HEK293 (cell line): Measurements from ENCODE around the gene GABBR2.

Experiments
- CTCF ChIA-PET: fragments of 350-600 bp; formaldehyde crosslinking; extraction: SDS; loops from one replicate; lab custom pipeline; 2021; ENCODE audit warnings: antibody characterized with exemption; lab: Yijun Ruan, JAX
- POLR2A ChIA-PET: fragments of 300-600 bp; formaldehyde crosslinking; extraction: SDS; loops from one replicate; lab custom pipeline; 2020; ENCODE audit warnings: antibody characterized with exemption, inconsistent platforms; lab: Yijun Ruan, JAX
- H3K27ac ChIP-seq: fragments of 200-500 bp; sonication (Bioruptor generic); 2 replicates; pipeline ENCODE4 v1.5.1; 2014; ENCODE audit warnings: low read depth, low read length, control low read depth, inconsistent platforms; ENCODE audit errors: extremely low read depth
- H3K36me3 ChIP-seq, 2 experiments: fragments of 200-500 bp in 1 of 2; sonication (Bioruptor generic) in 1 of 2; 1 replicate in 1 of 2; 2 replicates in 1 of 2; pipeline ENCODE4 v1.5.1; 2014 to 2017; ENCODE audit warnings: inconsistent platforms in 2 of 2, low read length in 2 of 2; ENCODE audit not compliant: control insufficient read depth in 2 of 2, insufficient read depth in 1 of 2
- H3K4me1 ChIP-seq: fragments of 200-500 bp; sonication (Bioruptor generic); 2 replicates; pipeline ENCODE4 v1.5.1; 2014; ENCODE audit warnings: mild to moderate bottlenecking, low read length, inconsistent platforms; ENCODE audit not compliant: control insufficient read depth, insufficient read depth
- H3K4me3 ChIP-seq: 2 replicates; pipeline ENCODE4 v1.5.1; 2011; ENCODE audit warnings: low read depth, mild to moderate bottlenecking, control low read depth, low read length, moderate library complexity
- H3K9me3 ChIP-seq: fragments of 200-500 bp; sonication (Bioruptor generic); 2 replicates; pipeline ENCODE4 v1.5.1; 2014; ENCODE audit warnings: low read depth, low read length, inconsistent platforms; ENCODE audit not compliant: control insufficient read depth, insufficient read depth
- HOXD13 ChIP-seq: sonication (generic); formaldehyde crosslinking; IDR thresholded peaks from 2 replicates; pipeline ENCODE4 v1.8.0; 2022; ENCODE audit warnings: missing genetic modification reagents, borderline replicate concordance
- MEIS1 ChIP-seq: sonication (generic); formaldehyde crosslinking; IDR thresholded peaks from 2 replicates; pipeline ENCODE4 v1.8.1; 2022; ENCODE audit warnings: missing genetic modification reagents, mild to moderate bottlenecking, borderline replicate concordance
- MYNN ChIP-seq: fragments of 450-650 bp; formaldehyde crosslinking; IDR thresholded peaks from 2 replicates; pipeline ENCODE4 v1.5.1; 2016; ENCODE audit warnings: missing biosample characterization, missing genetic modification characterization, borderline replicate concordance
- PATZ1 ChIP-seq: fragments of 450-650 bp; formaldehyde crosslinking; IDR thresholded peaks from 2 replicates; pipeline ENCODE4 v1.5.1; 2016; ENCODE audit warnings: missing biosample characterization, missing genetic modification characterization
- ZFP3 ChIP-seq: fragments of 450-650 bp; formaldehyde crosslinking; IDR thresholded peaks from 2 replicates; pipeline ENCODE4 v1.5.1; 2016; ENCODE audit warnings: low read depth, missing biosample characterization, missing genetic modification characterization
- ZNF292 ChIP-seq: fragments of 450-650 bp; formaldehyde crosslinking; IDR thresholded peaks from 2 replicates; pipeline ENCODE4 v1.5.1; 2016; ENCODE audit warnings: low read depth, missing biosample characterization, missing genetic modification characterization, borderline replicate concordance
- ZNF394 ChIP-seq: fragments of 450-650 bp; formaldehyde crosslinking; IDR thresholded peaks from 2 replicates; pipeline ENCODE4 v1.5.1; 2016; ENCODE audit warnings: missing biosample characterization, missing genetic modification characterization, mild to moderate bottlenecking, moderate library complexity, borderline replicate concordance
- ZNF513 ChIP-seq: fragments of 450-650 bp; IDR thresholded peaks from 2 replicates; pipeline ENCODE4 v1.5.1; 2018; ENCODE audit warnings: missing biosample characterization, missing genetic modification characterization
- ZNF660 ChIP-seq: fragments of 450-650 bp; IDR thresholded peaks from 2 replicates; pipeline ENCODE4 v1.5.1; 2018; ENCODE audit warnings: missing biosample characterization, mild to moderate bottlenecking, missing genetic modification characterization
- ZNF747 ChIP-seq: fragments of 450-650 bp; formaldehyde crosslinking; IDR thresholded peaks from 2 replicates; pipeline ENCODE4 v1.5.1; 2016; ENCODE audit warnings: missing biosample characterization, missing genetic modification characterization
- ZNF777 ChIP-seq: fragments of 450-650 bp; formaldehyde crosslinking; IDR thresholded peaks from 2 replicates; pipeline ENCODE4 v1.5.1; 2017; ENCODE audit warnings: missing biosample characterization, missing genetic modification characterization, borderline replicate concordance
- ZSCAN4 ChIP-seq: fragments of 450-650 bp; formaldehyde crosslinking; IDR thresholded peaks from 2 replicates; pipeline ENCODE4 v1.5.1; 2017; ENCODE audit warnings: missing biosample characterization, missing genetic modification characterization
- TF ChIP-seq, protein P1 (sequence below): fragments of 450-650 bp; formaldehyde crosslinking; IDR thresholded peaks from 2 replicates; pipeline ENCODE4 v1.5.1; 2016; ENCODE audit warnings: missing biosample characterization, missing genetic modification characterization
- TF ChIP-seq, protein P2 (sequence below): fragments of 450-650 bp; formaldehyde crosslinking; IDR thresholded peaks from 2 replicates; pipeline ENCODE4 v1.5.1; 2016; ENCODE audit warnings: missing biosample characterization, missing genetic modification characterization

GABBR2 gene

GRCh38 chr9:98678244-98678842 lies 30.4 kb downstream of the GABBR2 start:
- Histone ChIP-seq H3K36me3 (no peaks in the 10 kb centered on the region), H3K27ac (no peak overlapping the region), H3K4me3 (no peak overlapping the region), H3K4me1 (no peaks in the 10 kb centered on the region), H3K9me3 (no peaks in the 10 kb centered on the region)
- CTCF ChIA-PET, result interaction anchor here (0.8 to 1.0 kb wide), 5 partner anchors 10 to 415 kb away, joined by 3 to 4 read pairs (median 3); no protein-coding TSS in a partner anchor
- POLR2A ChIA-PET, result interaction anchor here (0.6 kb wide), 1 partner anchor 248 kb away, joined by 4 read pairs; no protein-coding TSS in a partner anchor
- TF ChIP-seq HOXD13 (CRISPR knock-in tag) (no peak), ZNF660 (no peak), ZNF777 (tag by site-specific recombination) (no peak)

DNA sequence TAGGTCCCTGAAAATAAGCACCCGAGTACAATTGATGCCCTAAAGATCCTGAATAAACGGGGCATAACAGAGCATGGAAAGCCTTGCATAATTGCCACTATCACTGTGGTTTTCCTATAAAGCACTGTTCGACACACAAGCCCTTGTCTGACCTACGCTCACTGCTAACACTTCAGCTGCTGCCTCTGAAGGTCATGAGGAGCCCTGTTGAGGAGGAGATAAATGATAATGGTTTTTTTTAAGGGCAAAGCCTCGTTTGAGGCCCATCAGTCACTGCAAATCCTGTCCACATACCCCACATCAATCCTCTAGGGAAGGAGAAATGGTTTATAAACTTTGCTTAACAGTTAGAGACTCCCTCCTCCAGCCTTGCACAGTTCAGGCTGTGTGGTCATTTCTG lies 35.1 kb downstream of the GABBR2 start:
- H3K4me1 ChIP-seq, result no peaks in the 10 kb centered on the region
- TF ChIP-seq ZNF747 (no peak), MYNN (no peak), PATZ1 (tag by site-specific recombination) (no peak), MEIS1 (CRISPR knock-in tag) (no peak), ZNF394 (tag by site-specific recombination) (no peak), ZSCAN4 (tag by site-specific recombination) (no peak), ZFP3 (tag by site-specific recombination) (no peak), ZNF292 (tag by site-specific recombination) (no peak), ZNF513 (tag by site-specific recombination) (no peak)
- TF ChIP-seq, protein P1, sequence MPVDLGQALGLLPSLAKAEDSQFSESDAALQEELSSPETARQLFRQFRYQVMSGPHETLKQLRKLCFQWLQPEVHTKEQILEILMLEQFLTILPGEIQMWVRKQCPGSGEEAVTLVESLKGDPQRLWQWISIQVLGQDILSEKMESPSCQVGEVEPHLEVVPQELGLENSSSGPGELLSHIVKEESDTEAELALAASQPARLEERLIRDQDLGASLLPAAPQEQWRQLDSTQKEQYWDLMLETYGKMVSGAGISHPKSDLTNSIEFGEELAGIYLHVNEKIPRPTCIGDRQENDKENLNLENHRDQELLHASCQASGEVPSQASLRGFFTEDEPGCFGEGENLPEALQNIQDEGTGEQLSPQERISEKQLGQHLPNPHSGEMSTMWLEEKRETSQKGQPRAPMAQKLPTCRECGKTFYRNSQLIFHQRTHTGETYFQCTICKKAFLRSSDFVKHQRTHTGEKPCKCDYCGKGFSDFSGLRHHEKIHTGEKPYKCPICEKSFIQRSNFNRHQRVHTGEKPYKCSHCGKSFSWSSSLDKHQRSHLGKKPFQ (tag by site-specific recombination), result no peak
- TF ChIP-seq, protein P2, sequence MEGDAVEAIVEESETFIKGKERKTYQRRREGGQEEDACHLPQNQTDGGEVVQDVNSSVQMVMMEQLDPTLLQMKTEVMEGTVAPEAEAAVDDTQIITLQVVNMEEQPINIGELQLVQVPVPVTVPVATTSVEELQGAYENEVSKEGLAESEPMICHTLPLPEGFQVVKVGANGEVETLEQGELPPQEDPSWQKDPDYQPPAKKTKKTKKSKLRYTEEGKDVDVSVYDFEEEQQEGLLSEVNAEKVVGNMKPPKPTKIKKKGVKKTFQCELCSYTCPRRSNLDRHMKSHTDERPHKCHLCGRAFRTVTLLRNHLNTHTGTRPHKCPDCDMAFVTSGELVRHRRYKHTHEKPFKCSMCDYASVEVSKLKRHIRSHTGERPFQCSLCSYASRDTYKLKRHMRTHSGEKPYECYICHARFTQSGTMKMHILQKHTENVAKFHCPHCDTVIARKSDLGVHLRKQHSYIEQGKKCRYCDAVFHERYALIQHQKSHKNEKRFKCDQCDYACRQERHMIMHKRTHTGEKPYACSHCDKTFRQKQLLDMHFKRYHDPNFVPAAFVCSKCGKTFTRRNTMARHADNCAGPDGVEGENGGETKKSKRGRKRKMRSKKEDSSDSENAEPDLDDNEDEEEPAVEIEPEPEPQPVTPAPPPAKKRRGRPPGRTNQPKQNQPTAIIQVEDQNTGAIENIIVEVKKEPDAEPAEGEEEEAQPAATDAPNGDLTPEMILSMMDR, result no peak
- no peaks in the 10 kb centered on the region for H3K36me3 ChIP-seq
- no peak overlapping the region for H3K27ac ChIP-seq
- H3K9me3 ChIP-seq, result no peaks in the 10 kb centered on the region
- POLR2A ChIA-PET, result no interaction called here
- no peak overlapping the region for H3K4me3 ChIP-seq
- CTCF ChIA-PET, result interaction anchor here (0.6 kb wide), 1 partner anchor 1028 kb away, joined by 3 read pairs; no protein-coding TSS in a partner anchor
